Activated CD8-positive, alpha-beta memory T cell treated with anti-CD3 and anti-CD28 coated beads for 36 hours (primary cell): ENCODE measurements around the gene MB. TPM values are rescaled to one million over a fixed set of nuclear protein-coding genes. Genes with fewer than 3 reads are reported as not detected.

ENCODE experiments used
- CTCF ChIA-PET: fragments of 350-600 bp; sonication (Branson Sonifier 250); formaldehyde crosslinking; loops from one replicate; lab custom pipeline; 2021; ENCODE audit warnings: antibody characterized with exemption; lab: Charles Lee
- POLR2A ChIA-PET: fragments of 350-600 bp; sonication (Branson Sonifier 250); formaldehyde crosslinking; loops from one replicate; lab custom pipeline; 2021; ENCODE audit warnings: antibody characterized with exemption; lab: Charles Lee
- total RNA-seq, 2 experiments: library from RNA; stranded (reverse); gene quantifications; one replicate each; pipeline ENCODE4 v1.2.3, GENCODE V29; 2021

Gene MB
- total RNA-seq, 2 experiments from 2014 or later, result 1.5 to 1.8 TPM

DNA sequence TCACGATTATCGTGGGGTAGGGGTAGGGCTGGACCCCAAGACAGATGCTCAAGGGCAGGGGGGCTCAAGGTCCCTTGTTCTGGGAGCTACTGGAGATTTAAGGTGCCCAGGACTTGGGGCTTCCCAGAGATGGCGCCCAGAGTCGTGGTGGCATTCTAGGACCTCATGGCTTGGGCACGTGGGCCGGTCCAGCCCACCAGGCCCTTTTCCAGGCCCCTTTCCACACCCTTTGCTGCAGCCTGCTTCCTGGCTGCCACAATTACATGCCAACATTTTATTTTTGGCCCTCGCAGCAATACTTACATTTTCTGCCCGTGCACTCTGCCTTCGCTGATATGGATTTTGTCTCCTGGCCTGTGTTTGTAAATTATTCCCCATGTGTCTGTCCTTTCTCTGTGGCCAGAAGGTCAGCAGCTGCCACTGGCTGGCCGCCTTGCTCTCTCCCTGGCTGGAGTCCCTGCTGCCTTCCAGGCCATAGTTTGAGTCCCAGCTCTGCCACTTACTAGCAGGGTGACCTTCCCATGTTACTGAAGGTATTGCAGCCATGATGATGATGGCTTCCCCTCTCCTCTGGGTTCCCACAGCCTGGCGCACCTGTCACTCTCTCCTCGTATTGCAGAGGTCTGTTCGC, 11.2 kb downstream of the MB start:
- CTCF ChIA-PET, result no interaction called here
- POLR2A ChIA-PET, result no interaction called here

DNA sequence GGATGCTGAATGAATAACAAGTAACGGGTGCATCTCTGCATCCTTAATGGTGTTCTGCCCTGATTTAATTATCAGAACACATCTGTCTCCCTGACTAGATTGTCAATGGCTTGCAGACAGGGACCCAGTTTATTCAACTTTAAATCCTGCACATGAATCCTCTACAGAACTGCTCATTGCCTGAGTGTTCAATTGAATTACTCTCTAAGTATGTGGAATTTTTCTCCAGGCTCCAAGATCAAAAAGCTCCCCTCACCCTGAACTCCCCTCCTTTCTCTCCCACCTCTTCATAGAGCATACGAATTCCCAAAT, 11.8 kb downstream of the MB start:
- POLR2A ChIA-PET, result no interaction called here

DNA sequence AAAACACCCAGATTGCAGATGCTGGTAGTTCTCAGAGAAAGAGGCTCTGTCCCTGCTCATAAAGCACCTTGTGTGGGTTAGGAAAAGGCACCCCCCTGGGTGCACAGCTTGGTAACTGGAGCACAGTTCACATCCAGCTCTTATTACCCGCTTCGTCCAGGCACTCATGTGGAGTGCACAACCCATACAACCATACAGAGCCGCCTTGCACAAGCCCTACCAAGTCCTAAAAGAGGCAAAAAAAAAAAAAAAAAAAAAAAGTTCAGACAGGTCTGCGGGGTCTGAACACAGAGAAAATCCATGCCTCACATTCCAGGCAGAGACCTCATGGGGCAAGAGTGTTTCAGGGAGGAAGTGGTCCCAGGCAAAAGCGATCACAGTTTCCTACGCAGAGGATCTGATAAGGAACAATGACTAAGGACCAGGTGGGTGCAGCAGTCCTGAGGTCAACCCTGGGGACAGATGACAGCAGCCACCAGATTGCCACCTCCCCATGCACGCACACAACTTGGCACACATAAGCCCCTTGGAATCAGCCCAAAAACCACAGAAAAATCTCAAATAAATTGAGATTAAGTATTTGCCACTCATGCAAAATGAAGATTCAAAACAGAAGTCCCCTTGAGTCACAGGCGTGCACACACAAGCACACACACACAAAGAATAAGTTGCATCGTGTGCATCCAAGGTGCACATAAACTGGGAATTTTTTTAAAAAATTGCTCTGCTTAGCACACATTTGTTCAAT, 12.3 kb downstream of the MB start:
- CTCF ChIA-PET, result interaction anchor here (0.7 kb wide), 1 partner anchor 23 kb away, joined by 3 read pairs; no protein-coding TSS in a partner anchor
- POLR2A ChIA-PET, result no interaction called here

More for the DNA sequence above, 11.8 kb downstream of the MB start:
- CTCF ChIA-PET, result no interaction called here

DNA sequence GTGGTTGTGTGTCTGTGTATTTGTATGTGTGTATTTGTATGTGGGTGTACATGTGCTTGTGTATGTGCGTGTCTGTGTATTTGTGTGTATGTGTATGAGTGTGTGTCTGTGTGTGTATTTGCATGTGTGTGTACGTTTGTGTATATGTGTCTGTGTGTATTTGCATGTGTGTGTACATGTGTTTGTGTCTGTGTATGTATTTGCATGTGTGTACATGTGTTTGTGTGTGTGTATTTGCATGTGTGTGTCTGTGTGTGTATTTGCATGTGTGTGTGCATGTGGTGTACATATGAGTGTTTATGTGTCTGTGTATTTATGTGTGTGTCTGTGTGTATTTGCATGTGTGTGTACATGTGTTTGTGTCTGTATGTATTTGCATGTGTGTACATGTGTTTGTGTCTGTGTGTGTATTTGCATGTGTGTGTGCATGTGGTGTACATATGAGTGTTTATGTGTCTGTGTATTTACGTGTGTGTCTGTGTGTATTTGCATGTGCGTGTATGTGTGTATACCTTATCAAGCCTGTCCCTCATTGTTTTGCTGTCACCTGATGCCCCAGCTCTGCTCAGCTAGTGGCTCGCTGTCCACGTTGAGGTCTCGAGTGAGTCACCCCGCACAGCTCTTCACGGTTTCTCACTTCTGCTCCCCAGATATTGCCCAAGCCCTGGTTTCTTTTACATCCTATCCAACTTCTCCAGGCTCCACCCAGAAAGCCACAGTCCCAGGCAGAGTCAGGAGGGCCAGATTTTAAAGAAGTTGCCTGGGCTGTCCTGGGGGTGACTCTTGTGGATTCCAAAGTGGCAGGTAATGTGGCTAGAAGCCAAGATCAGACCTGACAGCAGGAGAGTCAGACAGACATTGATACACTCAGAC, 15.2 kb downstream of the MB start:
- ChIA-PET POLR2A (no interaction called here), CTCF (no interaction called here)

DNA sequence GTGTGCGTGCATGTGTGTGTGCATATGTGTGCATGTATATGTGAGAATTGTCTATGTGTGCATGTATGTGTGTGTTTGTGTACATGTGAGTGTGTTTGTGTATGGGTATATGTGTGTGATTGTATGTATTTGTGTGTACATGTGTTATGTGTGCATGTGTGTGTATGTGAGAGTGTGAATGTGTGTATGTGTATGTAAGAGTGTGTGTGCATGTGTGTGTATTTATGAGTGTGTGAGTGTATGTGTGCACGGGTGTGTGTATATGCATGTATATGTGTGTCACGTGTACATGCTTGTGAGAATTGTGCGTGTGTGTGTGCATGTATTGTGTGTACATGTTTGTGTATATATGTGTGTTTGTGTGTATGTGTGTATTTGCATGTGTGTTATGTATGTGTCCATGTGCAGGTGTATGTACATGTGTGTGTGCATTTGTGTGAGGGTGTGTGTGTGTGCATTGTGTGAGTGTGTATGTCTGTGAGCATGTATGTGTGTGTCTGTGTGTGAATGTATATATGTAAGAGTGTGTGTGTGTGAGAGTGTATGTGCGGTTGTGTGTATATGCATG, 16.0 kb downstream of the MB start:
- POLR2A ChIA-PET, result no interaction called here

DNA sequence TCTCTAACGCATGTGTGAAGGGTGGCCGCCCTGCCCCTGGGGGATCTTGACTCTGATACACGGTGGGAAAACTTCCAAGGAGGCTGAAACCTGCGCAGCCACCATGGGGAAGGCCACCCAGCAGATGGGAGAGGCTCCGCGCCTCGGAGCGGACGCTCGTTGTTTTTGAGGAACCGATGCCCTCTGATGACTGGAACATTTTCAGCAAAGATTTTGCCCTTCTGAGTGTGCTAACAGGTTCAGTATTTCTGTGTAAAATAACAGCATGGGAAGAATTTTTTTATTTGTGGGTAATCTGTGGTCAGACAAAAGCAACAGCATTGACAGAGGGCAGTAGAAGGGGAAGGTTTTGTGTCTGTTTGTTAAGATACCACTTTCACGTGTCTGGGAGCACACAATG, 16.7 kb downstream of the MB start:
- ChIA-PET POLR2A (no interaction called here), CTCF (no interaction called here)

More for the DNA sequence above, 16.0 kb downstream of the MB start:
- CTCF ChIA-PET, result no interaction called here

DNA sequence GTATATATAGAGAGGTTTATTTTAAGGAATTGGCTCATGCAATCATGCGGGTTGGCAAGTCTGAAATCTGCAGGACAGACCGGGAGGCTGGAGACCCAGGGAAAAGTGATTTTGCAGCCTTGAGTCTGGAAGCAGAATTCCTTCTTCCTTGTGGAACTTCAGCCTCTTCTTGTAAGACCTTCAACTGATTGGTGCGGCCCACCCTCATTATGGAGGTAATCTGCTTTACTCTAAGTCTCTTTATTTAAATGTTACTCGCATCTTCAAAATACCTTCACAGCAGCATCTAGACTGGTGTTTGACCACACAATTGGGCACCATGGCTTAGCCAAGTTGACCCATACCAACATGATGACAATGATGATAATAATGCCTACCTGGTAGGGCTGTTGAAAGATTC, 17.8 kb downstream of the MB start:
- POLR2A ChIA-PET, result no interaction called here
- CTCF ChIA-PET, result no interaction called here

DNA sequence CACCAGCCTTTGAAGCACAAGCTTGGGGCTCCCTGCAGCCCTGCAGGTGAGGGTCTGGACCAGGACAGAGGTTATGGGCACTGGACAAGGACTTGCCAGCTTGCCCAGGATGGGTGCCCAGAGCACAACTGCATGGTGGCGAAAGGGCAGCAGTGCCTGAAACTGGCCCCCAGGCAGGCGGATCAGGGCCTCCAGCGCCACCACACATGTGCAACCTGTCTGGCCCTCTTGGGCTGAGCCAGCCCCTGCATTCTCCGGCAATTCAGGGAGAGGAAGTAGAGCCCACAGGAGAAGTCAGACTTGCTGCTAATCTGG, 18.8 kb downstream of the MB start:
- ChIA-PET POLR2A (no interaction called here), CTCF (no interaction called here)

DNA sequence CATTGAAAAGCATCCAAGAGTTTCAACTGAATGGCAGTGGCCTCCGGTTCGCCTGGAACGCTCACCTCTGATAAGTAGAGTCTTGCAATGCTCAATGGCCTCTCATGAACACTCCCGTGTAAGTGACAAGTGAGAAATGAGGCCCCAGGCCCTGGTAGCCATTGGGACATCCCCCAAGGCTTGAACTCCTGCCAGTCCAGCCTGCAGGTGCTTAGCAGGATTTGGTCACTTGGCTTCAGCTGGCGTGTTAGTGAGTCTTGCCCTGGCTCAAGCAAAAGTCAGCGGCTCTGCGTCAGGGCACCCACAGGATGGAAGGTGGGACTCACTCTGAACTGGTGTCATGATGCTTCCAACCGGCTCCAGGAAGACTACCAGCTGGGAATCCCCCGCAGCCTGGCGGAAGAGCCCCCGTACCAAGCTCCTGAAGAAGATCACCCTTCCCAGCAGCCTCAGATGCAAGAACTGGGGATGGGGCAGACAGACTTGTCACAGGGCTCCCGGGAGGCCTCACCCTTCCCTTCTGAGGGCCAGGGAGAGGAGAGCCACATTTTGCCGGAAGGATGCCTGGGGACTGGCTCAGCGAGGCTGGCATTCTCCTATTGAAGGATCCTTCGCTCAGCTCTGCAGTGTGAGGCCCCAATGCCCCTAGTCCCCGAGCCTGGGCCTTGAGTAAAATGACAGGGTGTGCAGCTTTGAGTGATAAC, 19.3 kb downstream of the MB start:
- CTCF ChIA-PET, result no interaction called here

DNA sequence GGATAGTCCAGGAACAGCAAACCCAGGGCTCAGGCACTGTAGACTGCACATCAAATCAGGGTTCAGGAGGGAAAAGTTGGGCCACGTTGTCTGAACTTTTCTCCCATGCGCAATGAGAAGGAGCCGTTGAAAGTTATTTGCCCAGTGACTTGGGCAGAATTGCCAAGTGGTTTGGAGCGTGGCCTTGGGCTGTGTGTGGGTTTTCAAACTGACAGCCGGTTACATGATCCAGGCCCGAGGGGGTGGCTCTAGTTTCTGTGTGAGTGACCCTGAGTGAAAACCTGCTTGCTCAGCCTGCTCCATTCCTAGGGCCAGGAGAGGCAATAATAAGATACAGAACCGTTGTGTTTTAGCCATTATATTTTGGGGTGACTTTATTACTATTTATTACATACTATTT, 20.3 kb downstream of the MB start:
- POLR2A ChIA-PET, result no interaction called here
- CTCF ChIA-PET, result no interaction called here

More for the DNA sequence above, 19.3 kb downstream of the MB start:
- POLR2A ChIA-PET, result no interaction called here

DNA sequence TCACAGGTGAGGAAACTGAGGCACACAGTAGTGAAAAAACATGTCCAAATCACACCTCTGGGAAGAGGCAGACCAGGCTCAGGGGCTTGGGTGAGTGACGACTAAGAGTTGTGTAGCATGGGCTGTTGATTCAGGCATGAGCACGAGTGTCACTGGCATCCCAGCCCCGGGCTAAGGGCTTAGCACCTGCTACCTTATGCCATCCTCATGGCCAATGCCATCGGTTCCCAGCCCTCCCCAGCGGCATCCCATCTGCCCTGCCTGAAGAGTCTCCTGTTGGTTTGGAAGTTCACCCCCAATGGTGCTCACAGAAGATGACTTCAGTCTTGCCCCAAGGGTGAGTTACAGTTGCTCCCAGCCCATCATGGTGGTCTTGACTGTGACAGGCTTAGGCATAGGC, 22.4 kb downstream of the MB start:
- POLR2A ChIA-PET, result no interaction called here
- CTCF ChIA-PET, result no interaction called here

DNA sequence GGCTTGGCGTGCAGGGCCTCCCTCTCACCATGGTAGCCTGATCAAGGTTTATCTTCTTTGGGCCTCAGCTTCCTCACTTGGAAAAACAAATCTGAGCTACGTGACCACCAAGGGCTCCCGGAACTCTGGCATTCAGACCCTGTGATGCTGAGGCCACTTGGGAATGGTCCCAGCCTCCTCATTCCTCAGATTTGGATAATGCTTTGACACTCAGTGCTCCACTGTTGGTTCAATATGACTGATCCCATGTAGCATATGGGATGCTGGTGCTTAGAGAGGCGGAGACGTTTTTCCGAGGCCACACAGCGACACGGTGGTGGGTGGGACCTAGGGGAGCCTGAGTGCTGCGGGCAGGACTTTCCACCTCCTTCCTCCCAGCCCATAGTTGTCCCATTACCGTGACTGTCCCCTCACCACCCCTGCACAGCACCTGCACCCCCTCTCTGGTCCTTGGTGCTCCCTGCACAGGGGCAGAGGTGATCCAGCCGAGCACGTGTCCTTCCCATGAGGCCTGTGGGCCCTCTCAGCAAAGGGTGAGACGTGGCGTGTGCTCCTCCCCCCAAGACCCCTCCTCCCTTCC, 23.1 kb downstream of the MB start:
- CTCF ChIA-PET, result no interaction called here
- POLR2A ChIA-PET, result no interaction called here

DNA sequence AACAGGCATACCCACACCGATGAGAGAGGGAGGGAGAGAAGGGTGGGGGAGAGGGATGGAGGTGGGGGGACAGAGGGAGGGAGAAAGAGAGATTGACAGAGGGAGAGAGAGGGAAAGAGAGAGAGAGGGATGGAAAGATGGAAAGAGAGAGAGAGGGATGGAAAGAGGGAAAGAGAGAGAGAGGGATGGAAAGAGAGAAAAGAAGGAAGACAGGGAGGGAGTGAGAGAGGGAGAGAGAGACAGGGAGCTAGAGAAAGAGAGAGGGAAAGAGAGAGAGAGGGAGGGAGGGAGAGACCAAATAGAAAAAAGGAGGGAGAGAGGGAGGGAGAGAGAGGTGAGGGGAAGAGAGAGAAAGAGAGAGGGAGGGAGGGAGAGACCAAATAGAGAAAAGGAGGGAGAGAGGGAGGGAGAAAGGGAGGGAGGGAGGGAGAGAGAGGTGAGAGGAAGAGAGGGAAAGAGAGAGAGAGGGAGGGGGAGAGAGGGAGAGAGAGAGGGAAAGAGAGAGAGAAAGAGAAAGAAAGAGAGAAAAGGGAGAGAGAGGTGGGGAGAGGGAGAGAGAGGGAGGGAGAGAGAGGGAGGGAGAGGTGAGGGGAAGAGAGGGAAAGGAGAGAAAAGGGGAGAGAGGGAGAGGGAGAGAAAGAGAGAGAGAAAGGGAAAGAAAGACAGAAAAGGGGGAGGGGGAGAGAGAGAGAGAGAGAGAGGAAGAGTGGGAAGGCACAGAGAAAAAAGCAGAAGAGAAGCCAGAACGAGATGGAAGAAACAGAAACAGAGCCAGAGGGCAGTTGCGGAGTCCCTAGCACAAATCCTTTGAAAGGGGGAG, 23.8 kb downstream of the MB start:
- POLR2A ChIA-PET, result no interaction called here
- CTCF ChIA-PET, result interaction anchor here (0.6 kb wide), 1 partner anchor 242 kb away, joined by 3 read pairs; no protein-coding TSS in a partner anchor

DNA sequence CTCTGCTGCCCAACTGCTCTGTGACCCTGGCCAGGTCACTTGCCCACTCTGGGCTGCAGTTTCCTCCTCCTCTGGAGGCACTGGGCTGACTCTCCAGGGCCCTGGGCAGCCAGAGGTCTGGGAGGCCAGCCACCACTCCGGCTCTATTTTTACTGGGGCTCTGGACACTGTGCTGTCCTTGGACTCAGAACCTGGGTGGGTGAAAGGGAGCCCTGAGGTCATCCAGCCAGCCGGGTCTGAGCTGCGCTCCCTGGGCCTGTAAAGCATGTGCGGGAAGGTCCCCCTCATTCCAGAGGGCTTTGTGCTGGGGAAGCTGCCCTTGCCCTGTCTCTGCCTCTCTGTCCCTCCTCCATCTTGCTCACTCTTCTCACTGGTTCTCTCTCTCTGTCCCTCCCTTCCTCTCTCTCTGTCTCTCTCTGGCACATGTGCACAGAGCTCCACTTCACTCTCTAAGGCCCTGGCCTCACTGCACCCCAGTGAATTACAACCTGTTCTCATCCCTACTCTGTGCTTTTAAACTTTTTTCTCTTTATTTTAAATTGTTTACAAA, 24.6 kb downstream of the MB start:
- ChIA-PET POLR2A (no interaction called here), CTCF (interaction anchor here (0.6 kb wide), 1 partner anchor 241 kb away, joined by 3 read pairs; no protein-coding TSS in a partner anchor)

DNA sequence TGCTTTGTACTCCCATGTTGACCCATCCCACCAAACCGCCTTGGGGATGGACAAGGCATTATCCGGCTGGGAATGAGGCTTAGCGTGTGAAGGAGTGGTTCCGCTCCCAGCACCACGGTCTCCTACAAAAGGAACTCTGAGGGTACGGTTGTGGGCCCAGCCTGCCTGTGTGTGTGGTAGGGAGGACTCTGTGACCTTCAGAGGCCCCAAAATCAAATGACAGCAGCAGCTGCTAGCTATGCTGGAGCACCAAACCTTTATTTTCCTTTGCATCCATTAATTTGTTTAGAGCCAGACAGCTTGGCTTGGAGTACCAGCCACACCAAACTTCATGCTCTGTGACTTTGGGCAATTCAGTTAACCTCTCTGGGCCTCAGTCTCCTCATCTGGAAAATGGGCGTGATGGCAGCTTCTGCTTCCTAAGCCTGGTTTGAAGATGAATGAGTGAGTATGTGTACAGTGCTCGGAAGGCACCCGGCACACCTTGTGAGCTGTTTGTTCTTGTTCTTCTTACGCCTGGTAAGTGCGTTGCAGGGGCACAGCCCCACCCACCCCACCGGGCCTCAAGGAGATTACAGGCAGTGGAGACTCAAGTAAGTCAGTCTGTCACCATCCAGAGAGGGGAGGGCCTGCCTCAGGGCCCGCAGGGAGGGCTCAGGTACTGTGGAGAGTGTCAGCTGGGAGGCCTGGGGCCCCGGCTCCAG, 25.3 kb downstream of the MB start:
- CTCF ChIA-PET, result no interaction called here
- POLR2A ChIA-PET, result no interaction called here

DNA sequence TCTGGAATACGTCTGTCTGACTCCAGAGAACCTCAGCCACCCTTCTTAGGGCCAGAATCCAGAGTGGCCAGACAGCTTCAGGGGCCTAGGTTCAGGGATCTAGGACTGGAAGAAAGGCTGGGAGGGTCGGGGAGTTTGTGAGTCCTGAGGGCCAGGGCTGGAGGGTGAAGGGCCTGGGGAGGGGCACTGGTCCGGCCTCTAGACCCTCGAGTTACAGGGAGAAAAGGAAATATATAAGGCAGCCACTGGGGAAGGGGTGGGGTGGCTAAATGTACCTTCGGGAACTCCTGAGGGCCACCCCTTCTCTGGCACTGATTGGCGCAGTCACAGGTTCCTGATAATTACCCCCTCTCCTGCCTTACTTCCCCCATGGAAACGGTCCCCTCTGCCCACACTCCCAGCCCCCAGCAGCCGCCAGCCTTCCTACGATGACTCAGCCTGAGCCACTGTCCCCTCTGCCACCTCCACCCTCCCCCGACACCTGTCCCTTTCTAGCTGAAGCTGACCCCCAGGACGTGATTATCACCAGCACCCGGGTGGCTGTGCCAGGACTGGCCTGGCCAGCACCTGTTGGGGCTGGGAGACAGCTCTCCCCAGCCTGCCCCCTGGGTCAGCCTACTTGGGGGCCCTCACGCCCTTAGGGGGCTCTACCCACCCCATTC, 26.4 kb downstream of the MB start:
- CTCF ChIA-PET, result no interaction called here
- POLR2A ChIA-PET, result no interaction called here

DNA sequence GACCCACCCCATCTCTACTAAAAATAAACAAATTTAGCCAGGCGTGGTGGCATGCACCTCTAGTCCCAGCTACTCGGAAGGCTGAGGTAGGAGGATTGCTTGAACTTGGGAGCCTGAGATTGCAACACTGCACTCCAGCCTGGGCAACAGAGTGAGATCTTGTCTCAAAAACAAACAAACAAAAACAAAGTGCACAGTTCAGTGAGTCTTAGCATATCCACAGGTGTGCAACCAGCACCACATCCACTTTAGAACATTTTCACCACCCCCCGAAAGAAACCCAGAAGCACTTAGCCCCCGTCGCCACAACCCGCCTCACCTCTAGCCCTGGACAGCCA, 27.4 kb downstream of the MB start:
- ChIA-PET CTCF (no interaction called here), POLR2A (no interaction called here)
